HG03558 (cell line): ENCODE results near the gene SZT2.
"Not testable (repeated sequence)": the region's sequence is repeated elsewhere in the genome, so short reads cannot be mapped to it uniquely, and the experiment has no call there.

Experiments used
- ATAC-seq: cut with Tn5 transposase; IDR thresholded peaks from one replicate; pipeline ENCODE4 v1.9.1; 2021; ENCODE audit warnings: moderate number of reproducible peaks; ENCODE audit not compliant: unreplicated experiment; ENCODE audit errors: extremely low read depth

SZT2 gene

GRCh38 chr1:43359696-43360095, 30.0 kb upstream of the SZT2 start:
- ATAC-seq, result no peak

DNA sequence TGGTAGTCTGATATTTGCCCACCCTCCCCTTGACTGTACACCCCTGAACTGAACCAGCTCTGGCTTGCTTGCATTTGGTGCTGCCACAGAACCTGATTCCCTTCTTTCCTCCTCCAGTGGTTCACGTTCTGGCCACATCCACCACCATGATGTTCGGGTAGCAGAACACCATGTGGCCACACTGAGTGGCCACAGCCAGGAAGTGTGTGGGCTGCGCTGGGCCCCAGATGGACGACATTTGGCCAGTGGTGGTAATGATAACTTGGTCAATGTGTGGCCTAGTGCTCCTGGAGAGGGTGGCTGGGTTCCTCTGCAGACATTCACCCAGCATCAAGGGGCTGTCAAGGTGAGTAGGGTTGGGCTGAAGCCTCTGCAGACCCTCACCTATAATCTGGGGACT, 29.1 kb upstream of the SZT2 start:
- no peak for ATAC-seq

GRCh38 chr1:43363283-43363934, 26.3 kb upstream of the SZT2 start:
- no peak for ATAC-seq

- ATAC-seq, result no peak
Measured at GRCh38 chr1:43363935-43364525, 25.7 kb upstream of the SZT2 start.

DNA sequence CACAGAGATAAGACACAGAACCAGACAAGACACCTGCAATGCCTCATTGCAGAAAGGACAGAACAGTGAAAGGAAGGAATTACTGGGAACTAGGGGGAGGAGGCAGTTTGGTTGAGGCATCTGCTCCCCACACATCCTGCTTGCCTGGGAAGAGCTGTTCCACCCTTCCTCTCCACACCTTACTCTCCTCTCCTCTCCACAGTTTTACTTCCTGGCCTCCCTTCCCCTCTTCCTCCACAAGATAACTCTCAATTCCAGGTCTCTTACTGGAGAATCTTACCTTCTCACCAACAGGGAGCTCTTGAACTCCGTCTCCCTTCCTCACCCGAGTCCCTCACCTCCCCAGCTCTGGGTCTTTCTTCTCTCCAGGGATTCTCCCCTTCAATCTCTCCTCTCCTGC, 24.0 kb upstream of the SZT2 start:
- no peak for ATAC-seq

DNA sequence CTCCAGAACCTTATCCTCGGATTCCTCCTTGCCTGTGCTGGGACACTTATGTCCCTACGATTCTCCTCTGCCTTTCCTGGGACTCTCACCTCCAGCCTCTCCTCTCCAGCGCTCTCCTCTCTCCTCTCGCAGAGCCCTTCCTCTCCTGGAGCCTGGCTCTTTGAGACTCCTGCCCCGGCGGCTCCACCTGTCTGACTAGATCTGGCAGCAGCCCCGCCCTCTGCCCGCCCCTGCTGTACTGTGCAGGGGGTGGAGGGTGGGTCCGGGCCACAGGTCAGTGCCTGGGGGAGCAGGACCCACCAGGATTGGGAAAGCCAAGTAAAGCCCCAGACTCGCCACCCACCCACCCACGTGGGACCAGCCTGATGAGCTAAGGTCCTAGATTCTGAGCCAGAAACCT, 23.5 kb upstream of the SZT2 start:
- ATAC-seq, result no peak

DNA sequence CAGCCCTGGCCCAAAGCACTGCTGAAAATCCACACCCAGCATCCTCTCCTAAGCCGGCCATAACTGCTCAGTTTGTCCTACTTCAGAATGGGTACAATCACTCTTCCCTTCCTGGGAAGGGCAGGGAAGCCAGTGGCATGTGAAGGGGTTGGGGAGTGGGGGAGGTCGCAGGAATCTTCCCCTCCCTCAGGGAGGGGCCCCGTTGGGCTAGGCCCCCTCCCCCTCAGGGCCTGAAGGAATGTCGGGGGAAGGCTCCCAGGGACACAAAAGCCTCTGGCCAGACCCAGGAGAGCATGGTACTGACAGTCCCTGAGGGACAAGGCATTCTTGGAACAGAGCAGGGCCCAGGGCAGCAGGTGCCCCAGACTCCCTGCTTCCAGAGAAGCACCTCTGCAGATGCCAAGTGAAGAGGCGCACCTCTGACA, 23.1 kb upstream of the SZT2 start:
- no peak for ATAC-seq

DNA sequence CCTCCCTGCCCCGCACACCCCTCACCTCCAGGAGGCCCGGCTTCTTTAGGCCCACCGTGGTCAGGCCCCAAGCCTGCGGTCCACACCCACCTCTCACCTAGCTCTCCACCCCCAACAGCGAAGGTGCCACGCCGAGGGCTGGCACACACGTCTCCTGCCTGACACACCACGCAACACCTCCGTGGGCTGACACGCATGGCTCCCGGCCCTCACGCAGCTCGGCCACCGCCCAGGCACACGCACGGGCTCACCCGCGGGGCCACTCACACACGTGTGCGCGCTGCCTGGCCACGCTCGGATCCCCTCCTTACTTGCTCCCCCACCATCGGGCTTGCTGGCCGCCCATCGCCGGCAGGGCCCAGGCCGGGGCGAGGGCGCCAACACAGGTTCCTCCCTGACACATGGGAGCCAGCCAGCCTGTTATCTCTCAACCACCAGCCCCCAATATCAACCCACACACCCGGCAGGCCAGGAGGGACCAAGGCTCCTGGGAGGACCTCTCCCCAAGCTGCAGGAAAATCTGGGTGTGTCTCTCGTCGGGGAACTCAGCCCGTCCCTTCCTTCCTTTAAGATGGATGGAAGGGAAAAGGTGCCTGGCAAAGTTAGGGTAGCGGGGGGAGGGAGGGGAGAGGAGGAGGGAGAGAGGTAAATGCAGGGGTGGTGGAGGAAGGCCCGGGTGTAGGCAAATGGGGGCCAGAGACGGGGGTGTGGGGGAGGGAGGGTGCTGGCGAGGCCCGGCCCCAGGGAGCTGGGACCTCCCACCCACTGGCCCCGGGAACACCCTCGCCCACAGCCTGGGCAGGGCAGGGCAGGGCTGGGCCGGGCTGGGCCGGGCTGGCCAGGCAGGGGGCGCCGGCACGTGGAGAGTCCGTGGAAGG, 22.4 kb upstream of the SZT2 start:
- no peak for ATAC-seq

DNA sequence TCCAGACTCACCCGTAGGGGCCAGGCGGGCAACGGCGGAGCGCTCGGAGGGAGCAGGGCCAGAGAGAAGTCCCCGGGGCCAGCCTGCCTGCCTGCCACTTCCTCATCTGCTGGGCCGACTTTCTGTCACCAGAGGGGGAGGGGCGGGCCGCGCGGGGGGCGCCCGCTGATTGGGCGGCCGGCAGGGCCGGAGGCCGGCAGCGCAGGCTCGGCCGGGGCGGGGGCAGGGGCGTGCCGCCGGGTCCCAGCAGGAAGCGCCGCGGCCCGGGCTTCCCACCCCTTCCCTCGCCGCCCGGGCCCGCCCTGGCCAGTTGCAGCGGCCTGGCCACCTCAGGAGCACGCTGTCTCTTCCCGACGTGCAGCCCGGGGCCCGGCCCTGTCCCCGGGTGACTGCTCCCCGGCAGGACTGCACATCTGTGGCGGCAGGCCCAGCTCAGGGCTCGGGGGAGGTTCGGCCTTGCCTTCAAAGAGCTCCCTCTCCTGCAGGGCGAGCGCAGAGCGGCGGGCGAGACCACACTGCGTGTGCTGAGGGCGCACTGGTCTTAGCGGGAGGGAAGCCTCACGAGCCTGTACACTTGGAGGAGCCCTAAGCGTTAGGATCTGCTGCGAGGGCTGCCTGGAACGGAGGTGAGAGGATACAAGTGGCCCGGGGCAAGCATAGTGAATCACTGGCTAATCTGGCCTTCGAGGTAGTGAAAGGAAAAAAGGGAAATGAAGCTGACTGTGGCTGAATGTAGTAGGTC, 21.6 kb upstream of the SZT2 start, which contains the start of gene ELOVL1:
Gene ELOVL1, minus strand, starts transcription at position 108 of the 742 bp plus-strand sequence. CDS start 2,402 bp downstream, outside the sequence.
- ATAC-seq, result no peak

- ATAC-seq, result no peak
Measured at GRCh38 chr1:43368646-43369020, 21.1 kb upstream of the SZT2 start.

- not testable (repeated sequence) for ATAC-seq
Measured at GRCh38 chr1:43369779-43370178, 19.9 kb upstream of the SZT2 start.

DNA sequence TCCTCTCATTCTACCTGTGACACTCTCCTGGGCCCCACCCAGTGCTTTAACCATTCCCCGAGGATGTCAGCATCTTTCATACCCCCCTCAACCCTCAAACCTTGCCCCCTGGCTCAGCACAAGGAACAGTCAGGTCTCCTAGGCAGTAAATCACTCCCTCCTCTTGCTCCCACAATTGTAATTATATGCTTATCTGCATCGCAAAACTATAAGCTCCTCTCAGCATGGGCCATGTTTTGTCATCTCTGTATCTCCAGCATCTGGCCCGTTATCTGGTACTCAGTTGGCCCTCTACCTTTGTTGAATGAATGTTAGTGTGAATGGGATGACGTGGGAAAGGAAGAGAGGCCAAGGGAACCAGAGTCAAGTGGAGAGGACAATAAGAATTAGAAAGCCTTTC, 19.1 kb upstream of the SZT2 start:
- ATAC-seq, result no peak

DNA sequence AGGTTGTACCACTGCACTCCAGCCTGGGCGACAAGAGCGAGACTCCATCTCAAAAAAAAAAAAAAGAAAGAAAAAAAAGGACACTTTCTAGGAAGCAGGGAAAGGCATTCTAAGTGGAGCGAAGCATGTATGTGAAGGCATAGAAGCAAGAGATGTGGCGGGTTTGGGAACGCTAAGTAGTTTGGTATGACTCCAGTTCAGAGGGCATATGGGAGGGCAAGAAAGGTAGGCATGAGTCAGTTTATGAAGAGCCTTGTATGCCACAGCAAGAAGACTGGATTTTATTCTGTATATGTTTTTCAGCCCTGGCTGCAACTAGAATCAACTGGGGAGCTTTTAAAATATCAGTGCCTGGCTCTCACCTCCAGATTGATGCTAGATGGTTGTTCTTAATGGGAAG, 17.5 kb upstream of the SZT2 start:
- no peak for ATAC-seq

DNA sequence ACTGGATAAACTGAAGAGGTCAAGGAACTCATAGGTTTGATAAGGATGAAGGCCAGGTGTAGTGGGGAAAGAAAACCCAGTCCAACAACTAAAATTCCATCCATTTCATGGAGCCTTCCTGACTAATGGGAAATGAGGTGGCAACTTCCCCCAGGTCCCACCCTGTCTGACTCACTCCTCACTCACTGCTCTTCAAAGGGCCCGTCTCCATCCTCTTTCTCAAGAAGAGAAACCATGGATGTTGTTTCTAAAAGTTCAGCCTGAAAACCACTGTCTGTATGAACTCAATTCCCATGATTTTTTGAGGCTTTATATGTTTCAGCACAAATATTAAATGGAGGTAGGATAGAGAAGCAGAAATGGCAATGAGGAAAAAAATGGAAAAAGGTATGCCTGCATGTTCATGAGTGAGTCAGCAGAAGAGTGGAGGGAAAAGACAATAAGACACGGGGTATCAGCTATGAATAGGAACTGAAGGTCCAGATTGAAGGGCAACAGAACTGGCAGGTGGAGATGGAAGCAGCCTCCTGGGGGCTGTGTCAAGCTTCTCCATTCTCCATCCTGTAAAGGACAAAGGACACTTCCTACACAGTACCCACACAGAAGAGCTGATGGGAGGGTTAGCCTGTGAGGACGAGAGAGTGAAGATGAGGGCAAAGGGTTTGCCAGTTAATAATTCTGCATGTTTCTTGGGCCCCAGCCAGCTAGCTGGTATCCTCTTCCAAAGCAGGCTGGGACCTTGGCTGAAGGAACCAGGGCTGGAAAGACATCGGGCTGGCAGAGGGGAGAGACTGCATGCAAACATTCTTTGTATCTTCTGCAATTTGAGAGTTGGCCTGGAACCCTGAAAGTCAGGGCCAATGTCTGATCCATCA, 16.4 kb upstream of the SZT2 start:
- ATAC-seq, result no peak

GRCh38 chr1:43376723-43377235, 12.9 kb upstream of the SZT2 start:
- ATAC-seq, result no peak

DNA sequence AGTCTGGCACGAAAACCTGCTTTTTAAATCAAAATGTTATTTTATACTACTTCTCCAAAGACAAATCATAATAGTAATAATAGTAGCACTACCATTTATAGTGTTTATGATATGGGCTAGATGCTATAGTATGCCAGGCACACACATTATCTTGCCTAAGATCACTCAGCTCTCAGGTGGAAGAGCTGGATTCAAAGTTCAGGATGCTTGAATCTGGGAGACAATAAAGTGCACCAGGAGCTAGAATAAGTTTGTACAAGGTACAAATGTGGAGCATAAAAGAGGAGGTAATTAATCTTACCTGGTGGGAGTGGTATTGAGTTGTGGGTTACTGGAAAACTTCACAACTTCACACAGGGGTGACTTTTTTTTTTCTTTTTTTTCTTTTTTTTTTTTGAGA, 11.9 kb upstream of the SZT2 start:
- ATAC-seq, result no peak

- ATAC-seq, result no peak
Measured at GRCh38 chr1:43379476-43379875, 10.2 kb upstream of the SZT2 start.

GRCh38 chr1:43381612-43382011, 8.1 kb upstream of the SZT2 start:
- ATAC-seq, result no peak

- ATAC-seq, result no peak
Measured at GRCh38 chr1:43382027-43382779, 7.5 kb upstream of the SZT2 start.
